Anterior cingulate cortex (tissue), 58 donors: Measurements from ENCODE around the gene OCLN.
"Not testable (repeated sequence)": the region's sequence is repeated elsewhere in the genome, so short reads cannot be mapped to it uniquely, and the experiment has no call there.

Source experiments
- DNase-seq, 58 donors: peaks; one replicate each; lab custom pipeline; 2025; lab: John Stamatoyannopoulos, UW

OCLN gene

DNA sequence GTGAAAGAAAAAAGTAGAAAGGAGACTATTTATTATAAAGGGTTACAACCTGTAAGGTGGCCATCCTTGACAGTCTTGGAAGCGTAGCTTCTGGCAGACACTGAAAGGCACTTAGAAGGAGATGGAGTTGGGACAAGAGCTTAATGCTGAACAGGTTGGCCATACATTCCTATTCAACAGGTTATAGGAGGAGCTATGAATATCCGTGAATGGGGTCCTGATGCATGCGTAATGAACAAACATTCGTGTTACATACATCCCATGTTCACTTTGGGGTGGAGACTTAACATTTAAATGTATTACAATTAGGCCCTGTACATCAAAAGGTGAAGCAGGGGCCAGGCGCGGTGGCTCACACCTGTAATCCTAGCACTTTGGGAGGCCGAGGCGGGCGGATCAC, 34.1 kb downstream of the OCLN start:
- no peak for DNase-seq

GRCh38 chr5:69527128-69527770, 34.7 kb downstream of the OCLN start:
- no peak for DNase-seq

- no peak for DNase-seq
Observed at GRCh38 chr5:69528035-69528434, 35.4 kb downstream of the OCLN start.

- DNase-seq = no peak
Observed at GRCh38 chr5:69528609-69529008, 36.0 kb downstream of the OCLN start.

DNA sequence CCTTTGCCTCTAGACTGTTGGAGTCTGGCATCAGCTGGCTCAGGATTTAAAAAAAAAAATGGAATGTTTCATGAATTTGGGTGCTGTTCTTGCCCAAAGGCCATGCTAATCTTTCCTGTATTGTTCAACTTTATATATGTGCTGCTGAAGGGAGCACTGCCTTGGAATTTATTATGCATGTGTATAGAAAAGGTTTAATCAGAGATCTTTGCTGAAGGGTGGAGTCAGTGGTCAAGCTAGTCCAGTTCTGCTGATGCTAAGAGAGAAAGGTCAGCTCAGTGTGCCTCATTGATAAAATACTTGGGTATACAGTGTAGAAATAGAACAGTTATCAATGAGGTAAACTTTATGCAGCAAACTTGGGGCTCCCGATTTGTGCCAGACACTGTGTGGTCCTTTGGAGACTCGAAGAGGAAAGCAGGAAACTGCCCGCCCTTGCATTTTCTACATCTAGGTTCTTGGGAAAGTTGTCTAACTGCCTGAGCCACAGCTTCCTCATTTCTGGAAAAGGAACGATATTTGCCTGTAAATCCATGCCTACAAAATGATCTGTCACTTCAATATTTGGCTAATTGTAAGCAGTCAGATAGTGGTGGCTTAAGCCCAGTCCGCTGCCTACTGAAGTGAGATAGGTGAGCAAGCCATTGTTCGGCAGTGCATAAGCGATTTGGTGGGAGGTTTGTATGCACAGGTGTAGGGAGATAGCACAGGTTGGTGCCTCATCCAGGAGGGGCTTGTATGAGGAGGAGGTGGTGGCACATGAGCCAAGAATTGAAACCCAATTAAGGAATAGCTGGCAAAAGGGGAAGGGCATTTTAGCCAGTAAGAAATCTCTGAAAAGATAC, 38.2 kb downstream of the OCLN start:
- no peak for DNase-seq

- no peak for DNase-seq
Observed at GRCh38 chr5:69531406-69531801, 38.8 kb downstream of the OCLN start.

GRCh38 chr5:69537911-69538310, 45.3 kb downstream of the OCLN start:
- not testable (repeated sequence) for DNase-seq

- not testable (repeated sequence) for DNase-seq
Observed at GRCh38 chr5:69538735-69539134, 46.1 kb downstream of the OCLN start.

- DNase-seq = not testable (repeated sequence)
Observed at GRCh38 chr5:69541347-69541746, 48.8 kb downstream of the OCLN start.

- not testable (repeated sequence) for DNase-seq
Observed at GRCh38 chr5:69542838-69543618, 50.4 kb downstream of the OCLN start.

GRCh38 chr5:69544602-69545001, 52.0 kb downstream of the OCLN start:
- not testable (repeated sequence) for DNase-seq

GRCh38 chr5:69559908-69560330, 67.3 kb downstream of the OCLN start, which contains the start of gene GTF2H2C:
TSS of gene GTF2H2C (plus strand) at chr5:69560191. CDS start at chr5:69565133, 4,942 bp downstream.
- DNase-seq = not testable (repeated sequence)

DNA sequence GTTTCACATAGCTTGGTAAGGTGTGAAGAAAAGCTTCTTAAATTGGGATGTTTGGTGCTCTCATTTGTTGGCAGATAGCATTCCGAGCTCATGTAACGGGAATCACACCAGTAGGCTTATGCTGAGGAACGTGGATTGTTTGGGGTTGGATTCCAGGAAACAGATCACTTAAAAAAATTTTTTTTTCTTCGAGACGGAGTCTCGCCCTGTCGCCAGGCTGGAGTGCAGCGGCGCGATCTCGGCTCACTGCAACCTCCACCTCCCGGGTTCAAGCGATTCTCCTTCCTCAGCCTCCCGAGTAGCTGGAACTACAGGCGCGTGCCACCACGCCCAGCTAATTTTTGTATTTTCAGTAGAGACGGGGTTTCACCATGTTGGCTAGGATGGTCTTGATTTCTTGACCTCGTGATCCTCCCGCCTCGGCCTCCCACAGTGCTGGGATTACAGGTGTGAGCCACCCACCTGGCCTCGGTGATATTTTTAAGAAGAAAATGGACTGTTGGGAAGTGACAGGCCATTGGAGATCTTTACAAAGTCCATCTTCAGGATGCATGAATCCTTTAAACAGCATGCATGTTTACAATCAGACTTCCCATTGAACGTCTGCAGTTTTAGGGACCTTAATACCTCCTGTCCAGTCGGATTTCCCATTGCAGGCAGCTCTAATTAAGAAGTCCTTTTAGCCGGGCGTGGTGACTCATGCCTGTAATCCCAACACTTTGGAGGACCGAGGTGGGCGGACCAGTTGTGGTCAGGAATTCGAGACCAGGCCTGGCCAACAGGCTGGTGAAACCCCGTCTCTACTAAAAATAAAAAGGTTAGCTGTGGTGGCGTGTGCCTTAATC, 68.2 kb downstream of the OCLN start:
- DNase-seq = not testable (repeated sequence)

DNA sequence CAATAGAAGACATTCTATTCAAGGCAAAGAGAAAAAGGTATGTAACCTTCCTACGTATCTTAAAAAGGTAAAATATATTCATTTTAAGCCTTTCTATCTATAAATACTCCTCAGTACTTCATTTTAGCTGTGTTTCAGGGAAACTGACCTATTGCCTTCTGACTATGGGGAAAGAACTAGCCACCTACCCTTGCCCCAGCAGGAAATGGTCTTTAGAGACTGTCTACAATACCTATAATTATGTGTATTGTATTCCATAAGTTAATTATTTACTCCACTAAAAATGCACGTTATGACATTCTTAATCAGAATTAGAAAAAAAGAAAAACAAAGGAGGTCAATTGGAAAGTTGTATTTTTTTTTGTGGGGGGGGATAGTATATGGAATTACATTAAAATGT, 73.6 kb downstream of the OCLN start:
- not testable (repeated sequence) for DNase-seq

DNA sequence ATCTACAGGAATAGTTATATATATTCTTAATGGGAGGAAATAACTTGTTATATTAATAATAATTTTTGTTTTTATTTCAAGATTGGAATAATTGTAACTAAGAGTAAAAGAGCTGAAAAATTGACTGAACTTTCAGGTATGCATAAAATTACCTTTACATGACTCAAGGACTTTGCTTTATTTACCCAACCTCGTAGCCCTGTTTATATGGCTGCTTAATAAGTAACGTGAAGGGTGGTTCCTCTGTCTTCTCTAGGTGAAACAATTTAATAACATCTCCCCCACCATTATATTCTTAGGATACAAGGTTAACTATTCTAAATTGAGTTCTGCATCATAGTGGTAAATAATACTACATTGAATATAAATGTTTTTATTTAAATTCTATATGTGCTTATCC, 75.5 kb downstream of the OCLN start:
- DNase-seq = not testable (repeated sequence)

DNA sequence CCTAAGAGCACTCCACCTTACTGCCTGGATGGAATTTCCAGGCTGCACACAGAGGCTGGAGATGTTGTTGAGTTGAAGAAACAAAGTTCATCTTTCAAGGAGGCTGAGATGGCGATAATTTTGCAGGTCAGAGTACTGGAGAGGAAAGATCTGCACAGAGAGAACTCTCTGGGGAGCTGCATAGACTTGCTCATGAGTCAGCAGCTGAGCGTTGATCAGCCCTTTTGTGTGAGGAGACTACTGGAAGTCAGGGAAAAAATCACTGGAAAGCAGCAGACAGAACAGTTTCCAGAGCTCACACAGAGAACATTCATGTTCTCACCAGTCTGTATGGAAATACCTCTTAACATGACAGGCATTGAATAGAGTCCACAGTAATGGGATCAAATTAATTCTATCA, 90.8 kb downstream of the OCLN start:
- not testable (repeated sequence) for DNase-seq

GRCh38 chr5:69596114-69596840, 103.7 kb downstream of the OCLN start:
- not testable (repeated sequence) for DNase-seq

DNA sequence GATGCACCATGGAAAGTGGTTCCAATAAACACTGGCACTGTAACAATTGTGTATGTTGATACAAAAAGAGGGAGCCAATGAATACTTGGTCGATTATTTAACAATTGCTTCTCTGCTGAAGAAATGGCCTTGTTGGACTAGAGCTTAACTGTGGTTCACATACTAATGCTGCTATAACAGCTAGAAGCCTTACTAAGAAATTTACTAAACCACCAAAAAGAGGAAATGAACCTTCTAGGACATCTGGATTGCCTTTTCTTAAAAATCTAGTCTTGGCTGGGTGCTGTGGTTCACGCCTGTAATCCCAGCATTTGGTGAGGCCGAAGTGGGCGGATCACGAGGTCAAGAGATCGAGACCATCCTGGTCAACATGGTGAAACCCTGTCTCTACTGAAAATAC, 109.4 kb downstream of the OCLN start:
- not testable (repeated sequence) for DNase-seq

GRCh38 chr5:69606839-69607238, 114.2 kb downstream of the OCLN start:
- not testable (repeated sequence) for DNase-seq
